GM12878 (cell line): Measurements from ENCODE around the gene CHN2. TPM values are rescaled to one million over a fixed set of nuclear protein-coding genes. Genes with fewer than 3 reads are reported as not detected.

Source experiments
- ATAC-seq: fragments of 200-7000 bp; cut with Tn5 transposase; 3 replicates; pipeline ENCODE4 v1.9.1; 2020; ENCODE audit warnings: mild to moderate bottlenecking, moderate library complexity
- BruUV-seq: library from RNA; stranded (reverse); fragments of 400-500 nt; replicated peaks from 2 replicates; lab custom pipeline; 2021; lab: Mats Ljungman, UMichigan
- CTCF ChIA-PET: fragments of 300-600 bp; sonication (Branson Sonifier 250); formaldehyde crosslinking; extraction: SDS; loops from one replicate; lab custom pipeline; 2021; ENCODE audit warnings: inconsistent platforms; lab: Yijun Ruan, JAX
- POLR2A ChIA-PET: fragments of 350-600 bp; formaldehyde crosslinking; extraction: SDS; loops from one replicate; lab custom pipeline; 2021; ENCODE audit warnings: inconsistent platforms; lab: Charles Lee
- RAD21 ChIA-PET: fragments of 300-600 bp; sonication (Branson Sonifier 250); formaldehyde crosslinking; loops from one replicate; lab custom pipeline; 2023; ENCODE audit warnings: antibody characterized with exemption; ENCODE audit not compliant: unreplicated experiment; lab: Charles Lee
- SMC1A ChIA-PET: fragments of 300-600 bp; sonication (Branson Sonifier 250); formaldehyde crosslinking; loops from one replicate; lab custom pipeline; 2023; ENCODE audit not compliant: unreplicated experiment, uncharacterized antibody; lab: Charles Lee
- DNase-seq: peaks from one replicate; pipeline ENCODE4 v3.0.0-alpha.2; 2011; ENCODE audit warnings: low read depth, low spot score
- FAIRE-seq: peaks from 3 replicates; lab custom pipeline; 2011; peaks lifted over from hg19 to GRCh38; lab: Jason Lieb, UNC
- H2AFZ ChIP-seq: 2 replicates; pipeline ENCODE4 v1.6.0; 2011; ENCODE audit warnings: low read depth, low read length, control low read depth; ENCODE audit not compliant: control insufficient read depth
- H3K27ac ChIP-seq: 2 replicates; pipeline ENCODE4 v1.5.1; 2011; ENCODE audit warnings: control low read depth; ENCODE audit not compliant: control insufficient read depth, insufficient read depth
- H3K27me3 ChIP-seq, 2 experiments: replicated peaks in 1 of 2; 2 replicates each; pipeline versions ENCODE4 v1.6.0 to v1.6.1; 2011; ENCODE audit warnings: low read length in 1 of 2; ENCODE audit not compliant: control insufficient read depth in 2 of 2, insufficient read depth in 2 of 2
- H3K36me3 ChIP-seq, 2 experiments: 2 replicates each; pipeline ENCODE4 v1.5.1; 2011; ENCODE audit warnings: low read length in 1 of 2; ENCODE audit not compliant: control insufficient read depth in 2 of 2, insufficient read depth in 2 of 2
- H3K4me1 ChIP-seq: 2 replicates; pipeline ENCODE4 v1.6.1; 2011; ENCODE audit warnings: mild to moderate bottlenecking, low read length, moderate library complexity, mixed read lengths; ENCODE audit not compliant: control insufficient read depth, insufficient read depth
- H3K4me2 ChIP-seq: 2 replicates; pipeline ENCODE4 v1.6.0; 2011; ENCODE audit warnings: control low read depth; ENCODE audit not compliant: control insufficient read depth, insufficient read depth
- H3K4me3 ChIP-seq: fragments of 200-600 bp; sonication (generic); 2 replicates; pipeline ENCODE4 v1.5.1; 2016
- H3K79me2 ChIP-seq: 2 replicates; pipeline ENCODE4 v1.6.0; 2011; ENCODE audit warnings: low read length; ENCODE audit not compliant: control insufficient read depth, insufficient read depth
- H3K9ac ChIP-seq: 2 replicates; pipeline ENCODE4 v1.8.0; 2011; ENCODE audit warnings: low read length, control low read depth, mixed read lengths; ENCODE audit not compliant: control insufficient read depth, insufficient read depth
- H3K9me3 ChIP-seq: replicated peaks from 3 replicates; pipeline ENCODE4 v1.5.1; 2011; ENCODE audit warnings: mild to moderate bottlenecking, low read length; ENCODE audit not compliant: control insufficient read depth, insufficient read depth
- H4K20me1 ChIP-seq: 2 replicates; pipeline ENCODE4 v1.6.0; 2011; ENCODE audit not compliant: control insufficient read depth, insufficient read depth
- EGR1 ChIP-seq, 2 experiments: IDR thresholded peaks; 1 replicate in 1 of 2; 2 replicates in 1 of 2; pipeline ENCODE4 v1.6.1; 2011 to 2012; ENCODE audit warnings: low read depth in 2 of 2, low read length in 2 of 2, borderline replicate concordance in 1 of 2, mild to moderate bottlenecking in 1 of 2, moderate library complexity in 1 of 2
- EZH2 ChIP-seq: IDR thresholded peaks from 2 replicates; pipeline ENCODE4 v1.6.1; 2012; ENCODE audit warnings: low read depth, mild to moderate bottlenecking, control low read depth, inconsistent platforms, low read length, borderline replicate concordance; ENCODE audit not compliant: control insufficient read depth
- FOS ChIP-seq: IDR thresholded peaks from 3 replicates; pipeline ENCODE4 v1.6.1; 2011; ENCODE audit warnings: borderline replicate concordance; ENCODE audit not compliant: insufficient read length; ENCODE audit errors: extremely low read depth
- JUND ChIP-seq: IDR thresholded peaks from 2 replicates; pipeline ENCODE4 v1.6.1; 2012; ENCODE audit warnings: low read depth, mild to moderate bottlenecking, low read length, improper control_type of control experiment, moderate library complexity
- KAT2A ChIP-seq: conservative IDR thresholded peaks from 2 replicates; pipeline ENCODE4 v1.6.1; 2011; ENCODE audit warnings: low read depth, low read length; ENCODE audit not compliant: control insufficient read depth
- PAX5 ChIP-seq: IDR thresholded peaks from 2 replicates; pipeline ENCODE4 v1.6.1; 2011; ENCODE audit warnings: low read depth, low read length, borderline replicate concordance
- RELA ChIP-seq: fragments of 450-650 bp; IDR thresholded peaks from 2 replicates; pipeline ENCODE4 v1.8.0; 2014; ENCODE audit warnings: borderline replicate concordance; ENCODE audit not compliant: partially characterized antibody
- TARDBP ChIP-seq: IDR thresholded peaks from 2 replicates; pipeline ENCODE4 v1.6.1; 2016; ENCODE audit warnings: borderline replicate concordance
- ZNF384 ChIP-seq: IDR thresholded peaks from 2 replicates; pipeline ENCODE4 v1.6.1; 2012; ENCODE audit warnings: low read depth, mild to moderate bottlenecking, low read length, improper control_type of control experiment, borderline replicate concordance
- WGBS: methylation state at CpG from one replicate; pipeline ENCODE4 v1.1.6; 2016; ENCODE audit warnings: low lambda C conversion rate; ENCODE audit not compliant: insufficient replicate concordance, insufficient coverage; ENCODE audit errors: missing lambda C conversion rate; 5-methylcytosine and 5-hydroxymethylcytosine counted together
- in situ Hi-C: fragments of 300-500 bp; cut with MboI; formaldehyde crosslinking; loops from 9 replicates; pipeline ENCODE4 v1.14.3; 2018; ENCODE audit warnings: mixed read lengths
- intact Hi-C: fragments of 100-400 bp; cut with micrococcal nuclease; formaldehyde crosslinking; loops from one replicate; pipeline ENCODE4 v1.14.2; 2022; ENCODE audit not compliant: unreplicated experiment
- polyA plus RNA-seq, 11 experiments: library from polyadenylated mRNA; depleted of rRNA in 4 of 11; unstranded in 6 of 11; stranded (reverse) in 5 of 11; fragments of >200 nt; fragmentation: Nextera tagmentation in 4 of 11; fragmentation: Illumina TruSeq in 1 of 11; extraction: Ambion mirVana in 4 of 11; extraction: Trizol in 1 of 11; gene quantifications; 1 replicate in 1 of 11; 2 replicates in 10 of 11; pipeline versions ENCODE4 v1.2.1 to v1.2.3, GENCODE V29; 2011 to 2016; ENCODE audit warnings: inconsistent platforms in 2 of 11, missing spikeins in 2 of 11, low read depth in 1 of 11
- total RNA-seq, 4 experiments: library from RNA; depleted of rRNA in 3 of 4; stranded (reverse); fragments of >200 nt in 3 of 4; fragmentation: Illumina TruSeq in 1 of 4; extraction: Trizol in 1 of 4; gene quantifications; 2 replicates each; pipeline versions ENCODE4 v1.2.1 to v1.2.3, GENCODE V29; 2013 to 2021
- TF ChIP-seq, protein P1 (sequence below): IDR thresholded peaks from 2 replicates; pipeline ENCODE4 v1.6.1; 2012; ENCODE audit warnings: low read depth, low read length, improper control_type of control experiment

Gene CHN2
- total and polyA plus RNA-seq, 10 of the 15 experiments (the other 5 are each of a cell fraction or from before 2014, with no cell fraction given) = 0.11 to 3.8 (median 0.37) TPM; not detected in 2

DNA sequence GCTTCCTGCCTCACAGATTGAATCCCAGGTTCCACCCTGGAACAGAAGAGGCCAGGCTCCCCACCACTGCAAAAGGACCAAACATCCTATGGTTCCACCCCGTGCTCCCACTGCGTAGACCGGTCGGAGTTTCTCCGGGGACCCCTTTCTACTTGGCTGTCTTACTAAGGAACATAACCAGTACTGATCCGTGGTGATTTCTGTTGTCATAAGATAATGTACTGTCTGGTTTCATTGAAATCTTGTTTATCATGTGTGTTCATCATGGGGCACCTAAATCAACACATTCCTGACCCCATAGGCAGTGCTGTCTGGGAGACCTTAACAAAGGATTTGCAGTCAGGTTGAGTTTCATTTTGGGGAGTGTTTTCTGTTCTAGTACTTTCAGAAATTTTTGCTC lies 104.5 kb downstream of the CHN2 start:
- RAD21 ChIA-PET = no interaction called here
- Histone ChIP-seq H2AFZ (no peak overlapping the region), H4K20me1 (no peaks in the 10 kb centered on the region), H3K79me2 (no peaks in the 10 kb centered on the region), H3K9ac (no peak overlapping the region), H3K4me2 (no peak overlapping the region), H3K4me1 (no peaks in the 10 kb centered on the region), H3K27ac (no peak overlapping the region), H3K27me3 (no peaks in the 10 kb centered on the region; a peak in 3 of 4 replicates), H3K36me3 (no peaks in the 10 kb centered on the region), H3K9me3 (no peaks in the 10 kb centered on the region), H3K4me3 (no peak overlapping the region)
- DNase-seq = no peak
- CTCF ChIA-PET = interaction anchor here (0.6 to 1.7 kb wide), 2 partner anchors 109 to 290 kb away, joined by 4 read pairs; no protein-coding TSS in a partner anchor
- no peak for FAIRE-seq
- in situ Hi-C loops = no loop called here
- BruUV-seq = no TSS peak
- POLR2A ChIA-PET = no interaction called here
- no peak for ATAC-seq
- SMC1A ChIA-PET = no interaction called here
- 33% methylated on average over 6 of the region's 6 CpGs for WGBS
- intact Hi-C loops = no loop called here
- TF ChIP-seq, protein P1, sequence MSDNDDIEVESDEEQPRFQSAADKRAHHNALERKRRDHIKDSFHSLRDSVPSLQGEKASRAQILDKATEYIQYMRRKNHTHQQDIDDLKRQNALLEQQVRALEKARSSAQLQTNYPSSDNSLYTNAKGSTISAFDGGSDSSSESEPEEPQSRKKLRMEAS = no peak
- TF ChIP-seq FOS (no peak), JUND (no peak), RELA (no peak), TARDBP (no peak), PAX5 (no peak), EGR1 (IDR thresholded peaks at IDR 0.05; ENCODE audit: borderline replicate concordance in 1 of 2, low read depth in 2 of 2, low read length in 2 of 2) (no peak), ZNF384 (no peak), EZH2 (no peak), KAT2A (no peak)
- TF ChIP-seq, all 136 proteins: peak for 0
